GM18909 (cell line): Measurements from ENCODE around the gene PRSS3.
A peak's percentile ranks its signal among the peaks of the same experiment; 100 is the strongest.
"Not testable (repeated sequence)": the region's sequence is repeated elsewhere in the genome, so short reads cannot be mapped to it uniquely, and the experiment has no call there.

ENCODE experiments used
- ATAC-seq: cut with Tn5 transposase; IDR thresholded peaks from one replicate; pipeline ENCODE4 v1.9.1; 2021; ENCODE audit warnings: mild to moderate bottlenecking; ENCODE audit not compliant: unreplicated experiment, poor library complexity

PRSS3 gene

DNA sequence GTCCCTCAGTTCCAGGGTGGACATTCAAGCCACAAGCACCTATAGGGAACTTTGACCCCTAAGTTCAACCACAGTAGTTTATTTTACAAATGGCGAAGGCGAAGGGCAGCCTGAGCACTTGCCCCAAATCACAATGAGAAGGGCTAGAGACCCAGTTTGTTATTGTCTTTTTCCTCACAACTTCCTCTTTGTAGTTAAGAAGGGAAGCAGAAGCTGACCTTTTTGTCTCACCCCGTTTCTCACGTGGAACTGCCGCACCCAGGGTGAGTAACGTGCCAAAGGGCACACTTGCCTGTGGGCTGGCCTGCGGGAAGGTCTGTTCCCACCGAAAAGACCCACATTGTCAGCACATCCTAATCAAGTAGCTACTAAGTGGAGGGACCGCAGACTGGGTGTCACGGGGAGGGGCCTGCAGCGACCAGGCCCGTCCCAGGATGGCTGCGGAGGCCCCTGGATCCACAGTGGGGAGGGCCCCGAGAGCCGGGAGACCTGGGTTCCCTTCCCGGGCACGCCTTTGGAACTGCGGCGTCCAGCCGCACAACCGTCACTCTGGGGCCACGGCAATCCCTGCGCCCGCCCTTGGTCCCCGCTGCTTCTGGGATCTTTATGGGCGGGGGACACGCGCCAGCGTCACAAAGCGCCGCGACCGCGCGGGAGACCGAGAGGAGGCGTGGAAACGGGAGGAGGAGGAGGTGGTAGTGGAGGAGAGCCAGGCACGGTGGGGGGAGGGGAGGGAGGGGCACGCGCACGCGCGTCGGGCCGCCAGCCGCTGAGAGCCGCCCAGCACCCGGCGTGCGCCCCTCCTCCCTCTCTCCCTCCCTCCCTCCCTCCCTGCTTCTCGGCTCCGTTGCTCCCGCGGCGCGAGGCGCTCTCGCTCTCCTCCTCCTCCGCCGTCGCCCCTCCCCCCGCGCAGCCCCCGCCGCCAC is 21.2 kb downstream of the PRSS3 start, which contains the start of gene UBE2R2:
TSS of gene UBE2R2 (plus strand) at position 834 of the 926 bp plus-strand sequence. CDS start 598 bp downstream, outside the sequence.
- peak; percentile 61 for ATAC-seq

DNA sequence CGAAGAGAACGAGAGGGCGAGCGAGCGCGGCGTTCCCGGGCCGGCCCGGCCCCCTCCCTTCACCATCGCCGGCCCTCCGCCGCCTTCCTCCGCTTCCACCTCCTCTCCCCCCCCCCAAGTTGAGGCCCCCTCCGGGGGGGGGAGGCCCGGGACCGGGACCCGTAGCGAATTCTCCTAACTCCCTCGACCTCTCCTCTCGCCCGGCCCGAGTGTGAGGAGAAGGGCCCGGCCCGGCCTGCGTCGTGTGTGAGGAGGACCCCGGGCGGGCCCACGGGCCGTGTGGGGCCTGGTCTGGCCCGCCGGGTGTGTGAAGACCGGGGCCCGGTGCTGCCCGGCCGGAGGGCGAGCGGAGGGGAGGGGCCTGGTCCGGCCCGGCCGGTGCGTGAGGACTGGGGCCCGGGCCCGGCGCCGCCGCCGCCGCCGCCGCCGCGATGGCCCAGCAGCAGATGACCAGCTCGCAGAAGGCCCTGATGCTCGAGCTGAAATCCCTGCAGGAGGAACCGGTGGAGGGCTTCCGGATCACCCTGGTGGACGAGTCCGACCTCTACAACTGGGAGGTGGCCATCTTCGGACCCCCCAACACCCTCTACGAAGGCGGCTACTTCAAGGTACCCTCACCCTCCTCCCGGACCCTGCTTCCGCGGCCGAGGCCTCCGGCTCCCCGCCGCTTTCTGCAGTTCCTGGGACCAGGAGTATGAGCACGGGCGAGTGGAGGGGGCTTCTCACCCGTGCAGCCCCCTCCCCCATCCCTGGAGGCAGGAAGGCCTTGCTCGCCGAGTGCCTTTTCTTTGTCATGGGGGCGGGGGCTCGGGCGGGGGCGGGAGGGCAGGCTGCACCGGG is 22.2 kb downstream of the PRSS3 start:
- ATAC-seq: peak; percentile 22

DNA sequence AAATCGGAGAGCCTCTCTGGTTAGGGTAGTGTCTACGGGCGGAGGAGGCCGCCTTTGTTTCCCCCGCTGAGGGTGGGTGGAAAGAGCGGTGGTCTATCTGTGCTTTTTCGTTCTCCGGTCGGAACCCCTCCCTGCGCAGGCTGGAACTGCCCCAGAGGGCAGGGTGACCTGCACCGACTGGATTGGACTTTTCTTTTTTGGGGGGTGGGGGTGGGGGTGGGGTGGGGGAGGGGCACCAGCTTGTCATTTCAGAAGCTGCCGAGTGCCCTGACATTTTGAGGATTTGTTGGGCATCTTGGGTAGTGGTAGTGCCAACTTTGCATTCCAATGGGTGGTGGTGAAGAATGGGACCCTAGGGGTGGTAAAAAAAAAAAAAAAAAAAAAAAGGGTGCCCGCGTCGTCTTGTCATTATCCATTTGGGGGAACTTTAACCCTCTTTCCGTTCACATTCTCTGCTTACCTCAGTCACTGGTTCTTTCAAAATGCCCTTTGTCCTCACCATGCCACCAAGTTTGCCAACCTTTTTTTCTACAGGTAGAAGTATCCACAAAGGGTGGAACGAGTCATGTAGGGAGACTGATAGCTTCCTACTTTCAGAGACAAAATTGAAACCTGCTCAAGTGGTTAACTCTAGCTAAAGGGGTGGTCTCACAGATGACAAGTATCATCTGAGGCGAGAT is 22.9 kb downstream of the PRSS3 start:
- ATAC-seq: no peak

GRCh38 chr9:33818847-33819500 is 23.6 kb downstream of the PRSS3 start:
- no peak for ATAC-seq

DNA sequence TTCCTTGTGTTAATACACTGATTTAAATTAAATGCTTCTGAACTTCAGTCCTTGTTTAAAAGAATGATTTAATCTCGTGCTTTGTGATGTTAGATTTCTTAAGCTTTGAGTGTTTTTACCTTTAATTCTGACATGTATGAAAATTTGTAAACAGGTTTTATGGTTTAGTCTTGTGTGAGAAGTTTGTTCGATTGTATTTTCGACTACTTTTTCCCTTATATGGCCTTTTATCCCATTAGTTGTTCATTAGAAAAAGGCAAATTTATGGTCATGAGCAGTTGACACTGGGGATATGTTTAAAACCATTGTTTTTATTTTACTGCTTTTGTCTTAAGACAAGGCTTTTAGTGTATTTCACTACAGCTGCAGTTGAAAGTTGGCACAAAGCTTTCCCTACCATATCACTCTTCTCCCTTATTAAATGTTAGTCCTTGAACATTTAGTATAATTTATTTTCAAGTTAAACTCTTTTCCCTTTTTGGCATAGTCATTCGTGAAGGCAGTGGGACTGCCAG is 24.9 kb downstream of the PRSS3 start:
- no peak for ATAC-seq

GRCh38 chr9:33823801-33824200 is 28.4 kb downstream of the PRSS3 start:
- ATAC-seq: no peak

DNA sequence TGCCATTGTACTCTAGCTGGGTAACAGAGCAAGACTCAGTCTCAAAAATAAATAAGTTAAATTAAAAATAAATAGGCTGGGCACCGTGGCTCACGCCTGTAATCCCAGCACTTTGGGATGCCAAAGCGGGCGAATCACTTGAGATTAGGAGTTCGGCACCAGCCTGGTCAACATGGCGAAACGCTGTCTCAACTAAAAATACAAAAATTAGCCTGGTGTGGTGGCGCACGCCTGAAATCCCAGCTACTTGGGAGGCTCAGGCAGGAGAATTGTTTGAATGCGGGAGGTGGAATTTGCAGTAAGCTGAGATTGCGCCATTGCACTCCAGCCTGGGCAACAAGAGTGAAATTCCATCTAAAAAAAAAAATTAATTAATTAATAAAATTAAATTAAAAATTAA is 31.9 kb downstream of the PRSS3 start:
- not testable (repeated sequence) for ATAC-seq

GRCh38 chr9:33829641-33830230 is 34.4 kb downstream of the PRSS3 start:
- ATAC-seq: not testable (repeated sequence)

DNA sequence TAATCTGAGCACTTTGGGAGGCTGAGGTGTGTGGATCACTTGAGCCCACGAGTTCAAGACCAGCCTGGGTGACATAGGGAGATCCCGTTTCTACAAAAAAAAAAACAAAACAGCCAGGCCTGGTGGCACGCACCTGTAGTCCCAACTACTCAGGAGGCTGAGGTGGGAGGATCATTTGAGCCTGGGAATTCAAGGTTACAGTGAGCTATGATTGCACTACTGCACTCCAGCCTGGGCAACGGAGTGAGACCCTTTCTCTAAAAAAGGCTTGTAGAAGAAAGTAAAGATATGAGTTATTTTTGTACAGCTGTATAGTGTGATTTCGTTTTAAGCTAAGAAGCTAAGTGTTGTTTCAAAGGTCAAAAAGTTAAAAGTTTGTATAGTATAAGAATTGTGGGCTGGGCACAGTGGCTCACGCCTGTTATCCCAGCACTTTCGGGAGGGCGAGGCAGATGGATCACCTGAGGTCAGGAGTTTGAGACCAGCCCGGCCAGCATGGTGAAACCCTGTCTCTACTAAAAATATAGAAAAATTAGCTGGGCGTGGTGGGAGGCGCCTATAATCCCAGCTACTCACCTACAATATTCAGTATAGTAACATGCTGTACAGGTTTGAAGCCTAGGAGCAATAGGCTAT is 40.4 kb downstream of the PRSS3 start:
- ATAC-seq: no peak

GRCh38 chr9:33836261-33836660 is 40.9 kb downstream of the PRSS3 start:
- not testable (repeated sequence) for ATAC-seq

DNA sequence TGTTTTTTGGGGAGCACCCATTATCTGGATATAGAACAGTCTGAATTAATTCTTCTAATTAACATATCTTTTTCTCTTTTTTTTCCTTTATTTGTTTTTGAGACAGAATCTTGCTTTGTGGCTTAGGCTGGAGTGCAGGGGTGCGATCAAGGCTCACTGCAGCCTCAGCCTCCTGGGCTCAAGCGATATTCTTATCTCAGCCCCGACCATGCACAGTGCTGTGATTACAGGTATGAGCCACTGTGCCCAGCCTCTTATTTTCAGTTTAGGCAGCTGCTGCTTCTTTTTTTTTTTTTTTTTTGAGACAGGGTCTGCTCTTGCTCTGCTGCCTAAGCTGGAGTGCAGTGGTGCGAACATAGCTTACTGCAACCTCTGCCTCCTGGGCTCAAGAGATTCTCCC is 41.8 kb downstream of the PRSS3 start:
- ATAC-seq: no peak

- no peak for ATAC-seq
Observed at GRCh38 chr9:33840381-33840780, 45.0 kb downstream of the PRSS3 start.

GRCh38 chr9:33843312-33843961 is 48.1 kb downstream of the PRSS3 start:
- no peak for ATAC-seq

- no peak for ATAC-seq
Observed at GRCh38 chr9:33846231-33846630, 50.9 kb downstream of the PRSS3 start.

DNA sequence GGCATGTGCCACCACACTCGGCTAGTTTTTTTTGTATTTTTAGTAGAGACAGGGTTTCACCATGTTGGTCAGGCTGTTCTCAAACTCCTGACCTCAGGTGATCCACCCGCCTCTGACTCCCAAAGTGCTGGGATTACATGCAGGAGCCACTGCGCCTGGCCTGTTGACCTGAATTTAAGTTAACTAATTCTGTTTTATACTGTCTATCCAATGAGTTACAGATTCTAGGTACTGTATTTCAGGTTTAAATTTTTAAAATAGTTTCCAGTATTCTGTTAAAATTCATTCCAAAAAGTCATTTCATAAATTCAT is 52.5 kb downstream of the PRSS3 start:
- ATAC-seq: not testable (repeated sequence)
